SK-N-MC (cell line): ENCODE data around the gene RBM10.

Source experiments
- DNase-seq: peaks from one replicate; pipeline ENCODE4 v3.0.0-alpha.2; 2011; ENCODE audit warnings: low read depth, low spot score
- H3K27ac ChIP-seq: fragments of 200-600 bp; sonication (generic); 2 replicates; pipeline ENCODE4 v1.5.1; 2016; ENCODE audit warnings: mixed run types
- H3K36me3 ChIP-seq: fragments of 200-600 bp; sonication (generic); 2 replicates; pipeline ENCODE4 v1.6.1; 2017; ENCODE audit warnings: antibody characterized with exemption, low read length, mixed read lengths; ENCODE audit not compliant: insufficient read depth
- H3K4me3 ChIP-seq: fragments of 200-600 bp; sonication (generic); 2 replicates; pipeline ENCODE4 v1.5.1; 2016
- H3K9ac ChIP-seq: fragments of 200-600 bp; sonication (generic); 2 replicates; pipeline ENCODE4 v1.8.0; 2017; ENCODE audit warnings: mixed run types, mixed read lengths; ENCODE audit not compliant: insufficient read length
- H3K9me3 ChIP-seq: fragments of 200-600 bp; sonication (generic); 2 replicates; pipeline ENCODE4 v1.6.1; 2017; ENCODE audit warnings: low read depth, mild to moderate bottlenecking, antibody characterized with exemption, low read length, moderate library complexity, mixed read lengths
- EZH2 ChIP-seq: fragments of 200-600 bp; sonication (generic); IDR thresholded peaks from one replicate; pipeline ENCODE4 v1.6.1; 2017; ENCODE audit warnings: antibody characterized with exemption
- FOXP2 ChIP-seq: optimal IDR thresholded peaks from 2 replicates; pipeline ENCODE3; 2011; ENCODE audit warnings: mild to moderate bottlenecking, moderate library complexity; ENCODE audit not compliant: insufficient read depth; ENCODE audit errors: extremely low read length, control extremely low read depth
- POLR2AphosphoS5 ChIP-seq: IDR thresholded peaks from 2 replicates; pipeline ENCODE4 v1.6.1; 2012; ENCODE audit warnings: mild to moderate bottlenecking, low read depth, low read length, borderline replicate concordance

Gene RBM10

DNA sequence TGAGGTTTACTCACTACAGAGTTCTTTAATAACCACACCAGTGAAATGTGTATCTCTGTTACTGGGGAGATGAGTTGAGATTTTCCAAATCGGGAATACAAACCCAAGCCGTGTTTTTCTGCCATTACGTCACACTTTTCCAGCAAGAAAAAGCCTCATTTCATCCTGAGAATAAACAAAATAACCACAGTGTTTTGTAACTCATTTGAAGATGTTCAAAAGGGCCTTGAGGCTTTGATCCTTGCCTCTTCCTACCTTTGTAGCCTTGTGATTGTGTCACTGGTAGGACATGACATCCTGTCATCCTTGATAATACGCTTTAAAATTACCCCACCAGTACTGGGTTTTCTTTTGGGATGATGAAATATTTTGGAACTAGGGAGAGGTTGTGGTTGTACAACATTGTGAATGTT, 90.7 kb downstream of the RBM10 start:
- H3K27ac ChIP-seq, result peak overlapping the region; percentile 12
- no peak overlapping the region for H3K9ac ChIP-seq
- peaks cover 19% of the 10 kb centered on the region; the same call in 1 of the 2 replicates for H3K36me3 ChIP-seq
- TF ChIP-seq EZH2 (no peak), FOXP2 (no peak), POLR2AphosphoS5 (no peak)
- no peak overlapping the region for H3K4me3 ChIP-seq
- no peak for DNase-seq
- no peaks in the 10 kb centered on the region for H3K9me3 ChIP-seq
